ENCODE data around the gene RPS2. TPM values are rescaled to one million over a fixed set of nuclear protein-coding genes. Genes with fewer than 3 reads are reported as not detected.

The RPS2 gene
- total RNA-seq, 2 experiments from 2014 or later, result 5,572 to 5,598 TPM

DNA sequence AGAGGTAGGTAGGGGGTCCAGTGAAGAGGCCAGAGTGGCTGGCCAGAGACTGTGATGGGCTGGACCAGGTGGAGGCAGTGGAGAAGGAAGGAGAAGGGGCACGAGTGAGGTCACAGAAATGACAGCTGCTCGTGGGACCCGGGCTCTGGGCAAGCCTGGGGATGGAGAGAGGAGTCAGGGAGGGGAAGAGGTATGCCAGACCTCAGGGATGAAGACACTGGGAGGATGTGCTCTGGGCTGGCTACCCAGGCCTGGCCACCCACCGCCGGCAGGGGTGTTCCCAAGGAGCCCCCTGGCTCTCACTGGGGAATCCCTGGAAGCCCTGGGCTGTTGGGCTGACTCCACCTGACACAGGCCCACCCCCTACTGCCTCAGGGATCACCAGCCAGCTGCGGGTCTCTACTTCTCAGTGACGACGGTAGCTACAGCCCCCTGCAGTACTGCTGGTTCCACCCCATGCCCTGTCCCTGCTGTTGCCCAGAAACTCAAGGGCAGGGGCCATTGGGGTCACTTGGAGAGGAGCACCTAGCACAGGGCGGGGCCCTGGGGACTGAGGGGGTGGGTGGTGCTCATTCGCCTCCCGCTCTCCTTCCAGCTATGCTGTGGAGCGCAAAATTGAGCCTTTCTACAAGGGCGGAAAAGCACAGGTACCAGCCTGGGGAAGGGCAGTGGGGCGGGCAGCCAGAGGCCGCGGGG, 9.0 kb upstream of the RPS2 start:
- CTCF ChIA-PET, result interaction anchor here (1.1 to 2.0 kb wide), 2 partner anchors 30 to 167 kb away, joined by 3 to 4 read pairs; no protein-coding TSS in a partner anchor
- Mint-ChIP-seq H3K4me3 (peak overlapping the region; percentile 24), H3K27ac (no peak overlapping the region), H3K9me3 (no peaks in the 10 kb centered on the region), H3K4me1 (ENCODE audit: low read depth) (peaks cover 20% of the 10 kb centered on the region), H3K27me3 (no peaks in the 10 kb centered on the region), H3K36me3 (ENCODE audit: low read depth) (peaks cover 42% of the 10 kb centered on the region)
- ATAC-seq, result no peak
- intact Hi-C loops (cut with micrococcal nuclease), result no loop called here
- TF ChIP-seq CTCF (IDR thresholded peaks at IDR 0.05), result no peak
- DNase-seq, result no peak
- POLR2A ChIA-PET, result interaction anchor here (1.3 to 29.2 kb wide), 4 partner anchors 8 to 17 kb away, joined by 3 to 505 read pairs (median 6); partner anchors contain the start of genes NDUFB10, RNF151, RPS2 and TBL3

- POLR2A ChIA-PET, result interaction anchor here (0.7 to 29.2 kb wide), 6 partner anchors 7 to 182 kb away, joined by 3 to 505 read pairs (median 14); partner anchors contain the start of genes GFER, NDUFB10, NOXO1 and RNF151
- DNase-seq (peak; percentile 33), ATAC-seq (peak; percentile 3)
- Mint-ChIP-seq H3K9me3 (no peaks in the 10 kb centered on the region), H3K4me1 (ENCODE audit: low read depth) (peaks cover 20% of the 10 kb centered on the region), H3K27ac (peak overlapping the region; percentile 94), H3K27me3 (no peaks in the 10 kb centered on the region), H3K4me3 (peak overlapping the region; percentile 95), H3K36me3 (ENCODE audit: low read depth) (peaks cover 34% of the 10 kb centered on the region)
- no peak for TF ChIP-seq CTCF (IDR thresholded peaks at IDR 0.05)
- CTCF ChIA-PET, result interaction anchor here (1.0 to 1.3 kb wide), 4 partner anchors 10 to 168 kb away, joined by 3 to 6 read pairs (median 3); no protein-coding TSS in a partner anchor
- intact Hi-C loops (cut with micrococcal nuclease), result no loop called here
Measured at GRCh38 chr16:1972490-1972877, 7.9 kb upstream of the RPS2 start.

- peak within 1 kb of the TSS; percentile 95 for H3K4me3 Mint-ChIP-seq
- H3K36me3 Mint-ChIP-seq (ENCODE audit: low read depth), result peaks cover 35% of the 10 kb centered on the region
Measured at GRCh38 chr16:1971796-1972489, 7.3 kb upstream of the RPS2 start, which contains the start of gene TBL3. Gene TBL3, plus strand, starts transcription at chr16:1972053. Its CDS starts 112 bp downstream, at chr16:1972165.

GRCh38 chr16:1968146-1968953, 3.7 kb upstream of the RPS2 start:
- no peak for TF ChIP-seq CTCF (IDR thresholded peaks at IDR 0.05)
- Mint-ChIP-seq H3K36me3 (ENCODE audit: low read depth) (peaks cover 33% of the 10 kb centered on the region), H3K27me3 (no peaks in the 10 kb centered on the region), H3K4me3 (no peak overlapping the region), H3K4me1 (ENCODE audit: low read depth) (peaks cover 23% of the 10 kb centered on the region), H3K27ac (no peak overlapping the region), H3K9me3 (no peaks in the 10 kb centered on the region)
- POLR2A ChIA-PET, result interaction anchor here (7.6 to 14.3 kb wide), 2 partner anchors 16 to 185 kb away, joined by 80 to 505 read pairs; partner anchors contain the start of genes GFER, NOXO1, SYNGR3 and TBL3
- intact Hi-C loops (cut with micrococcal nuclease), result no loop called here
- CTCF ChIA-PET, result interaction anchor here (0.6 kb wide), 1 partner anchor 36 kb away, joined by 3 read pairs; no protein-coding TSS in a partner anchor
- DNase-seq (no peak), ATAC-seq (no peak)

More at GRCh38 chr16:1971796-1972489, 7.3 kb upstream of the RPS2 start, which contains the start of gene TBL3:
- no peaks in the 10 kb centered on the region for H3K27me3 Mint-ChIP-seq
- peak; percentile 97 for DNase-seq
- ChIA-PET CTCF (interaction anchor here (1.0 to 1.4 kb wide), 5 partner anchors 11 to 169 kb away, joined by 3 to 6 read pairs (median 3); no protein-coding TSS in a partner anchor), POLR2A (interaction anchor here (0.7 to 29.2 kb wide), 9 partner anchors 6 to 192 kb away, joined by 3 to 505 read pairs (median 4); partner anchors contain the start of genes GFER, NDUFB10, NOXO1 and RNF151)
- no peak for TF ChIP-seq CTCF (IDR thresholded peaks at IDR 0.05)
- ATAC-seq, result peak; percentile 98
- peaks cover 20% of the 10 kb centered on the region for H3K4me1 Mint-ChIP-seq (ENCODE audit: low read depth)
- H3K9me3 Mint-ChIP-seq, result no peaks in the 10 kb centered on the region
- peak within 1 kb of the TSS; percentile 94 for H3K27ac Mint-ChIP-seq
- intact Hi-C loops (cut with micrococcal nuclease), result no loop called here

All from activated CD8-positive, alpha-beta T cell treated with anti-CD3 and anti-CD28 coated beads for 36 hours (primary cell).